Raji (cell line): Measurements from ENCODE around the gene PASD1.

Source experiments
- POLR2A ChIP-seq: IDR thresholded peaks from 2 replicates; pipeline ENCODE4 v1.6.1; 2011; ENCODE audit warnings: low read depth, low read length, control low read depth; ENCODE audit not compliant: insufficient read depth

PASD1 gene

DNA sequence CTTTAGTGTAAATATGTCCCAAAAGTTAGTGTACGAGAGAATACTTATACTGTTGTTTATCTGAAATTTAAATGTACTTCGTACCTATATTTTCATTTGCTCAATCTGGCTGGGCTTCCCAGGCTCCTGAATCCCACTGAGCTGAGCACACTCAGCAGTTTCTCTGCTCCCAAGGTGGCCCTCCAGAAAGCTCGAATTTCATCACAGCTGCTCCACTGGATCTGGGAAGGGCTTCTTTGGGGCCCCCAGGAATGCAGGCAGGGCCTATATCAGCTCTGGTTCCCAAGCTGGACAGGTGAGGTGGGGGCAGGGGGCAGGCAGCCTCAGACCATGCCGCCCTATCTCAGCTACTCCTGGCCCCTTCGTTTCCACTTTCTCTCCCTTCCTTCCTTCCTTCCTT is 150.9 kb downstream of the PASD1 start:
- no peak for TF ChIP-seq POLR2A

DNA sequence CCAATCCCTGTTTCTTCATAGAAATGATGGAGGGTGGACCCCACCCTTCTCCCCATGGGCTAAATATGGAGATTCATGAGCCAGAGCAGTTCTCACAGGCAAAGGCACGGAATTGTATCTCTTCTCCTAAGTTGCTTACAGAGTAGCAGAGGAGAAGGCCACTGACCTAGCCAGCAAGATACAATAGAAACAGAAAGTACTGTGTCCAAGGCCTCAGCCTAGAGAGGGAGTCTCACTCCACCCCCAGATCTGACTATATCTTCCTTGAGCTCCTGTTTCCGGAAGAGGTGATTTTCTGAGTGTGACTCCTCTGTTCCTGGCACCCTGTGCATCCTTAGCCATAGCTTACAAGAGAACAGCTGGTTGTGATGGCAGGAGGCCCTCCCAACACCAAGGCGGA is 152.3 kb downstream of the PASD1 start, which contains the start of gene FATE1:
Gene FATE1, plus strand, starts transcription at position 284 of the 400 bp plus-strand sequence. Its CDS starts 85 bp downstream, at position 369.
- TF ChIP-seq POLR2A, result no peak

DNA sequence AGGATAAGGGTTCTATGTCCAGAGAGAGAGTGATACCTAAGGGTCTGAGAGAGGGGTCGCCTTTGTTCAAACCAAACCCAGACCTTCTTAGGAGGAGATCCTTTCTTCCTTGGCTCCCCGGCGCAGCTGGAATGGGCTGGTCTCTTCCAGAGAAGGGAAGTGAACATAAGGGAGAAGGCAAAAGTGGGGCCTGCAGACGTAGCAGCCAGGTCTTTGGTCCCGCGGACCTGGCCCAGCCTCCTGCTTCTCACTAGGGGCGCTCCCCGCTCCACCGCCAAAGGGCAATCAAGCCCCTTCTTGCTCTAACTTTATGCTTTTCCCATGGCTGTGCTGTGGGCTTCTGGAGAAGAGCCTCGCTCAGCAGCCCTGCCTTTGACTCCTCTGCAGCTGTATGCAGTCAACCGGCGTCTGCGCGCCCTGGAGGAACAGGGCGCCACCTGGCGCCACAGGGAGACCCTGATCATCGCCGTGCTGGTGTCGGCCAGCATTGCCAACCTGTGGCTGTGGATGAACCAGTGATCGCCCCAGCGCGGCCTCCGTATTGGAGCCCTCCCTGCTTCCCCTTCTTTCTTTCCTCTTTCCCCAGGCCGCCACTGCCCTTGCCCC is 158.9 kb downstream of the PASD1 start:
- TF ChIP-seq POLR2A, result no peak

DNA sequence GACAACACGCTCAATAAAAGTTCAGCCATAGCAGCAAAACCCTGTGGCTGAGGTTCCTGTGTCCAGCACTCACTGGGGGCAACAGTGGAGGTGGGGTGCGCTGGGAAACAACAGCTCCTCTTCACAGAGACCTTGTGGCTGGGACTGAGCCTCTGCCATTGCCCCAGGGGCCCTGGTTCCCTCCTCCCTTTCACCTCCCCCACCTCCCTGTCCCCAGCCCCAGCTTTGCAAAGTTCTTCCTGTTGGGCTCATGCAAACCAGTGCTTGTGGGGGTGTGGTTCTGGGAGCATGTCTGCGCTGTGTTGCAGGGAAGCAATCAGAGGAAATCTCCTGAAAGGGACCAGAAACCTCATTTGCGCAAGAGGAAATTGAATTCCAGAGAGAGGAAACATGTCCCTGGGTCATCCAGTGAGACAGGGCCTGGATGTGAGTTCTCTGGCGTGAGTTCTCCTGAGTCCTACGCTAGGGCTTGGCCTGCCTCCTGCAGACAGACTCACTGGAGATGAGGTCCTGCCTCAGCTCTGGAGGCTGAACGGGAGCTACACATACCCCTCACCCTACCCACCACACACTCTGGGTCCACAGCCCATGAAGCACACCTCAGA is 159.8 kb downstream of the PASD1 start:
- TF ChIP-seq POLR2A, result no peak

DNA sequence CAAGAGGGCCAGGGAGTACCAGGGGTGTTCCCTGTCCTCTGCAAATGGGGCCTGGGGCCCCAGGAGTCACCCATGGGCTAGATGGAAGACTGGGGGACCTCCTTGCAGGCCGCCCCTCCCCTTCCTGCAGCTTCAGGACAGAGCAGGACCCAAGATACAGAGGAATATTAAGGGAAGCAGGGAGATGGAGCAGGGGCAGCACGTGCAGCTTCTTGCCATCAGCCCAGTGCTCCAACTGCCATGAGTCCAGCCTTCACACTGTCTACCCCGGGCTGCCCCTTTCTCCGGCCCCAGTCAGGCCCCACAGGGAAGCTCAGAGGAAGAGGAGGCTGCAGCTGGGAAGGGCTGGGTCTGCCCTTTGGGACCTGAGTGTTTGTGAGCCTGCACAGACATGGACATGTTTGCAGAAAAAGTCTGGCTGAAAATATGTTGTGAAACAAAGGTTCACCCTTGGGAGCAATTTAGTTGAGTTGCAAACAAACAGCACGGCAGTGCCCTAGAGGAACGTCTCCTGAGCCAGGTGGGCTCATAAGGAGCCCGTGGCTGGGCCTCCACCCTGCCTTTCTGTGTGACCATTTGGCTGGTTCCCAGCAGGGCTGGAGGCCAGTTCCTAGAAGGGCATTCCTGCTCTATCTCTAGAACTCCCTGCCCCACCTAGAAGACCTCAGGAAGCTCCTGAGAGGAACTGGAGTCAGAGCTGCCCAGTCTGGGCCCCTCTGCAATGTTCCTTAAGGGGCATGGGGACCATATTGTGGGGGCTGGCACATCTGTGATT is 161.3 kb downstream of the PASD1 start:
- TF ChIP-seq POLR2A, result no peak

DNA sequence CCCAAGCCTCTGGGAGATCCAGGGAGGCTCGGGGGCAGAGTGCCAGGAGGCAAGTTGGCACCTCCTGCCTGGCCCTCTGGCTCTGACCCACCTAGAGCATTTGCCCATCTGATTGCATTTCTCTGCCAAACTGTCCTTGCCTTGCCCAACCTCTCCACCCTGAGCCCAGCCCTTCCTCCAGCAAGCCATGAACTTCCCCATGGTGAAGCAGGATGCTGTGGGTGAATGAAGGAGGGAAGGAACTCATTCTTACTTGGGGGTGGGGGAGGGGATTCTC is 161.8 kb downstream of the PASD1 start:
- no peak for TF ChIP-seq POLR2A
